Loucy (cell line): ENCODE measurements around the gene ARHGAP15.

Experiments
- CTCF ChIP-seq: fragments of 200-600 bp; sonication (generic); conservative IDR thresholded peaks from 2 replicates; pipeline ENCODE4 v1.5.1; 2014; ENCODE audit warnings: mild to moderate bottlenecking, antibody characterized with exemption, low read length
- EZH2phosphoT487 ChIP-seq: fragments of 200-600 bp; IDR thresholded peaks from 2 replicates; pipeline ENCODE4 v1.6.1; 2018; ENCODE audit warnings: antibody characterized with exemption, mild to moderate bottlenecking, moderate library complexity, borderline replicate concordance

- TF ChIP-seq EZH2phosphoT487 (no peak), CTCF (no peak)
Observed at GRCh38 chr2:143581134-143581533, 451.9 kb downstream of the ARHGAP15 start.
